Measurements from ENCODE around the gene CLEC4E.
"Not testable (repeated sequence)": the region's sequence is repeated elsewhere in the genome, so short reads cannot be mapped to it uniquely, and the experiment has no call there.

CLEC4E gene

GRCh38 chr12:8537820-8538219, 2.9 kb downstream of the CLEC4E start:
- not testable (repeated sequence) for DNase-seq (ENCODE audit: low read depth in 2 of 2)

- DNase-seq (ENCODE audit: low read depth in 2 of 2): no peak
These were observed 8.7 kb downstream of the CLEC4E start for GRCh38 chr12:8532045-8532444.

- no peak for DNase-seq (ENCODE audit: low read depth in 2 of 2)
These were observed 13.2 kb downstream of the CLEC4E start for GRCh38 chr12:8527250-8528130.

- DNase-seq (ENCODE audit: low read depth in 2 of 2): no peak
These were observed 21.5 kb downstream of the CLEC4E start for GRCh38 chr12:8519171-8519570.

- DNase-seq (ENCODE audit: low read depth in 2 of 2): no peak
These were observed 22.7 kb downstream of the CLEC4E start for GRCh38 chr12:8517971-8518370.

- no peak for DNase-seq (ENCODE audit: low read depth in 2 of 2)
These were observed 27.4 kb downstream of the CLEC4E start, which contains the start of gene CLEC4D for GRCh38 chr12:8513256-8513655. CLEC4D (plus strand) TSS chr12:8513503; CDS start chr12:8513733, 230 bp downstream.

- no peak for DNase-seq (ENCODE audit: low read depth in 2 of 2)
These were observed 31.5 kb downstream of the CLEC4E start for GRCh38 chr12:8508910-8509841.

- DNase-seq (ENCODE audit: low read depth in 2 of 2): no peak
These were observed 32.5 kb downstream of the CLEC4E start for GRCh38 chr12:8508223-8508622.

GRCh38 chr12:8507596-8507995, 33.1 kb downstream of the CLEC4E start:
- DNase-seq (ENCODE audit: low read depth in 2 of 2): no peak

GRCh38 chr12:8504351-8504750, 36.4 kb downstream of the CLEC4E start:
- no peak for DNase-seq (ENCODE audit: low read depth in 2 of 2)

- DNase-seq (ENCODE audit: low read depth in 2 of 2): no peak
These were observed 39.0 kb downstream of the CLEC4E start for GRCh38 chr12:8501720-8502119.

GRCh38 chr12:8499616-8500015, 41.1 kb downstream of the CLEC4E start:
- DNase-seq (ENCODE audit: low read depth in 2 of 2): no peak

GRCh38 chr12:8496074-8496473, 44.6 kb downstream of the CLEC4E start:
- DNase-seq (ENCODE audit: low read depth in 2 of 2): not testable (repeated sequence)

GRCh38 chr12:8495671-8496070, 45.0 kb downstream of the CLEC4E start:
- not testable (repeated sequence) for DNase-seq (ENCODE audit: low read depth in 2 of 2)

GRCh38 chr12:8493084-8493483, 47.6 kb downstream of the CLEC4E start:
- no peak for DNase-seq (ENCODE audit: low read depth in 2 of 2)

GRCh38 chr12:8491646-8492530, 48.8 kb downstream of the CLEC4E start:
- DNase-seq (ENCODE audit: low read depth in 2 of 2): no peak
